Transverse colon (tissue), 4 donors: ENCODE results near the gene IGSF3. TPM values are rescaled to one million over a fixed set of nuclear protein-coding genes. Genes with fewer than 3 reads are reported as not detected.

Source experiments
- DNase-seq: peaks from one replicate; pipeline ENCODE4 v3.0.0-alpha.2; 2019
- H3K27ac ChIP-seq, 4 donors: fragments of 200-600 bp; sonication (generic); 2 replicates each; pipeline ENCODE4 v1.5.1; 2016 to 2018; ENCODE audit warnings: inconsistent platforms in 4 of 4
- H3K27me3 ChIP-seq: fragments of 200-600 bp; sonication (generic); 2 replicates; pipeline ENCODE4 v1.5.1; 2017; ENCODE audit warnings: inconsistent platforms
- H3K36me3 ChIP-seq, 4 donors: fragments of 200-600 bp; sonication (generic); 2 replicates each; pipeline ENCODE4 v1.5.1; 2017 to 2019; ENCODE audit warnings: inconsistent platforms in 4 of 4
- H3K4me1 ChIP-seq, 4 donors: fragments of 200-600 bp; sonication (generic); 2 replicates each; pipeline ENCODE4 v1.5.1; 2017 to 2020; ENCODE audit warnings: inconsistent platforms in 4 of 4
- H3K4me3 ChIP-seq, 4 donors: fragments of 200-600 bp; sonication (generic); 1 replicate in 1 of 4; 2 replicates in 3 of 4; pipeline versions ENCODE4 v1.5.1 to v1.6.1; 2017 to 2019; ENCODE audit warnings: inconsistent platforms in 4 of 4
- H3K9me3 ChIP-seq, 2 donors: fragments of 200-600 bp; sonication (generic); 2 replicates each; pipeline ENCODE4 v1.5.1; 2017 to 2019; ENCODE audit warnings: inconsistent platforms in 2 of 2
- CTCF ChIP-seq, 5 experiments: fragments of 200-600 bp in 3 of 5; fragments of 450-650 bp in 2 of 5; sonication (generic) in 3 of 5; IDR thresholded peaks; 1 replicate in 2 of 5; 2 replicates in 3 of 5; pipeline ENCODE4 v1.5.1; 2016 to 2017; ENCODE audit warnings: antibody characterized with exemption in 5 of 5, inconsistent platforms in 3 of 5, mild to moderate bottlenecking in 2 of 5, moderate library complexity in 1 of 5
- EP300 ChIP-seq: sonication (generic); formaldehyde crosslinking; IDR thresholded peaks from one replicate; pipeline ENCODE4 v1.6.1; 2017; ENCODE audit warnings: antibody characterized with exemption, low read depth
- POLR2A ChIP-seq: fragments of 450-650 bp; IDR thresholded peaks from one replicate; pipeline ENCODE4 v1.6.1; 2016; ENCODE audit warnings: antibody characterized with exemption, mild to moderate bottlenecking, moderate library complexity
- POLR2AphosphoS5 ChIP-seq, 3 donors: sonication (generic); formaldehyde crosslinking; IDR thresholded peaks; one replicate each; pipeline ENCODE4 v1.6.1; 2016; ENCODE audit warnings: antibody characterized with exemption in 3 of 3
- WGBS, 2 donors: methylation state at CpG; one replicate each; pipeline ENCODE4 v1.1.5; 2018; ENCODE audit warnings: low coverage in 1 of 2; 5-methylcytosine and 5-hydroxymethylcytosine counted together
- in situ Hi-C, 4 donors: fragments of 200-750 bp; cut with MboI; loops; one replicate each; pipeline versions ENCODE4 v1.15.0 to v1.15.1; 2017; ENCODE audit warnings: low sequenced_read_pairs in 3 of 4, low pct_ligation_motif_present in 1 of 4, low pct_unique_long_range_greater_than_20kb in 1 of 4
- intact Hi-C: fragments of 100-400 bp; cut with DNase I; formaldehyde crosslinking; loops from one replicate; pipeline ENCODE4 v1.15.1; 2023; ENCODE audit warnings: low total_unique reads
- total RNA-seq, 4 donors: library from RNA; depleted of rRNA; stranded (reverse); fragments of >200 nt; gene quantifications; one replicate each; pipeline ENCODE4 v1.1.0, GENCODE V29; 2016

The IGSF3 gene
- total RNA-seq, 4 donors from 2014 or later, result 36.7 to 75.8 (median 56.9) TPM

GRCh38 chr1:116546354-116546977, 121.1 kb downstream of the IGSF3 start:
- no peak for DNase-seq

GRCh38 chr1:116545359-116545705, 122.2 kb downstream of the IGSF3 start:
- Histone ChIP-seq H3K9me3 (no peaks in the 10 kb centered on the region), H3K27me3 (no peaks in the 10 kb centered on the region), H3K36me3 (peaks cover 0 to 29% (median 7%) of the 10 kb centered on the region in 4 donors), H3K4me1 (no peaks in the 10 kb centered on the region), H3K27ac (no peak overlapping the region), H3K4me3 (no peak overlapping the region)
- 79% methylated on average over 2 of the region's 2 CpGs; no CpG with 5 or more reads in 1 of the 2 donors for WGBS, 2 donors
- intact Hi-C loops, result no loop called here
- in situ Hi-C loops, result no loop called here
- no peak for TF ChIP-seq POLR2AphosphoS5 (IDR thresholded peaks at IDR 0.05)
- no peak for DNase-seq

More at GRCh38 chr1:116546354-116546977, 121.1 kb downstream of the IGSF3 start:
- Histone ChIP-seq H3K4me1 (no peaks in the 10 kb centered on the region), H3K27ac (no peak overlapping the region), H3K36me3 (peaks cover 0 to 19% (median 5%) of the 10 kb centered on the region in 4 donors), H3K27me3 (no peaks in the 10 kb centered on the region), H3K4me3 (no peak overlapping the region), H3K9me3 (no peaks in the 10 kb centered on the region)
- WGBS, 2 donors, result 82 to 95% methylated on average over 4 of the region's 4 CpGs
- TF ChIP-seq EP300 (no peak), POLR2A (no peak), POLR2AphosphoS5 (IDR thresholded peaks at IDR 0.05) (no peak), CTCF (IDR thresholded peaks at IDR 0.05) (no peak)
- intact Hi-C loops (no loop called here), in situ Hi-C loops (no loop called here)

- Histone ChIP-seq H3K4me3 (no peak overlapping the region), H3K27me3 (no peaks in the 10 kb centered on the region), H3K4me1 (no peaks in the 10 kb centered on the region), H3K36me3 (peaks cover 0 to 29% (median 7%) of the 10 kb centered on the region in 4 donors), H3K27ac (no peak overlapping the region), H3K9me3 (no peaks in the 10 kb centered on the region)
- in situ Hi-C loops, result no loop called here
- TF ChIP-seq EP300, result no peak
- TF ChIP-seq POLR2AphosphoS5 (IDR thresholded peaks at IDR 0.05), result no peak
- no peak for DNase-seq
- WGBS, 2 donors, result 69 to 79% methylated on average over 5 to 8 of the region's 8 CpGs
- intact Hi-C loops, result no loop called here
Measured at GRCh38 chr1:116544588-116545358, 122.8 kb downstream of the IGSF3 start.

GRCh38 chr1:116540088-116540487, 127.4 kb downstream of the IGSF3 start:
- Histone ChIP-seq H3K36me3 (peaks cover 0 to 29% (median 10%) of the 10 kb centered on the region in 4 donors), H3K27ac (no peak overlapping the region), H3K9me3 (no peaks in the 10 kb centered on the region), H3K4me3 (no peak overlapping the region), H3K27me3 (no peaks in the 10 kb centered on the region), H3K4me1 (no peaks in the 10 kb centered on the region)
- no peak for DNase-seq
- in situ Hi-C loops, result no loop called here
- TF ChIP-seq POLR2AphosphoS5 (IDR thresholded peaks at IDR 0.05) (no peak), EP300 (no peak), POLR2A (no peak), CTCF (IDR thresholded peaks at IDR 0.05) (no peak)
- intact Hi-C loops, result no loop called here

- TF ChIP-seq CTCF (IDR thresholded peaks at IDR 0.05), result no peak
- no peak for TF ChIP-seq POLR2A
- no peak for TF ChIP-seq POLR2AphosphoS5 (IDR thresholded peaks at IDR 0.05)
- TF ChIP-seq EP300, result no peak
- DNase-seq, result no peak
- no peaks in the 10 kb centered on the region for H3K9me3 ChIP-seq
- no peaks in the 10 kb centered on the region for H3K27me3 ChIP-seq
- in situ Hi-C loops, result no loop called here
- no peak overlapping the region for H3K4me3 ChIP-seq
- intact Hi-C loops, result no loop called here
- no peak overlapping the region for H3K27ac ChIP-seq
- no peaks in the 10 kb centered on the region for H3K4me1 ChIP-seq
- peaks cover 0 to 31% (median 12%) of the 10 kb centered on the region in 4 donors for H3K36me3 ChIP-seq
- WGBS, 2 donors, result 91 to 100% methylated on average over 1 of the region's 1 CpG
Measured at GRCh38 chr1:116538544-116538943, 129.0 kb downstream of the IGSF3 start.
